BLaER1 (cell line): ENCODE results near the gene TCIRG1.

Source experiments
- H3K27ac ChIP-seq: shearing (Covaris generic); formaldehyde crosslinking; 2 replicates; pipeline ENCODE4 v1.8.1; 2022
- H3K27me3 ChIP-seq: shearing (Covaris generic); formaldehyde crosslinking; 2 replicates; pipeline ENCODE4 v1.8.1; 2022
- H3K36me3 ChIP-seq: shearing (Covaris generic); formaldehyde crosslinking; 2 replicates; pipeline ENCODE4 v1.8.1; 2022
- H3K4me1 ChIP-seq: shearing (Covaris generic); formaldehyde crosslinking; 2 replicates; pipeline ENCODE4 v1.8.1; 2022
- H3K4me2 ChIP-seq: shearing (Covaris generic); formaldehyde crosslinking; 2 replicates; pipeline ENCODE4 v1.8.1; 2022
- H3K4me3 ChIP-seq: shearing (Covaris generic); formaldehyde crosslinking; 2 replicates; pipeline ENCODE4 v1.8.1; 2022
- H3K9ac ChIP-seq: shearing (Covaris generic); formaldehyde crosslinking; 2 replicates; pipeline ENCODE4 v1.8.1; 2022
- H3K9me3 ChIP-seq: shearing (Covaris generic); formaldehyde crosslinking; 2 replicates; pipeline ENCODE4 v1.8.1; 2022
- H4K20me1 ChIP-seq: shearing (Covaris generic); formaldehyde crosslinking; 2 replicates; pipeline ENCODE4 v1.8.1; 2022
- Cebpa-rat ChIP-seq: shearing (Covaris generic); IDR thresholded peaks from 2 replicates; pipeline ENCODE4 v1.8.1; 2022

Gene TCIRG1

DNA sequence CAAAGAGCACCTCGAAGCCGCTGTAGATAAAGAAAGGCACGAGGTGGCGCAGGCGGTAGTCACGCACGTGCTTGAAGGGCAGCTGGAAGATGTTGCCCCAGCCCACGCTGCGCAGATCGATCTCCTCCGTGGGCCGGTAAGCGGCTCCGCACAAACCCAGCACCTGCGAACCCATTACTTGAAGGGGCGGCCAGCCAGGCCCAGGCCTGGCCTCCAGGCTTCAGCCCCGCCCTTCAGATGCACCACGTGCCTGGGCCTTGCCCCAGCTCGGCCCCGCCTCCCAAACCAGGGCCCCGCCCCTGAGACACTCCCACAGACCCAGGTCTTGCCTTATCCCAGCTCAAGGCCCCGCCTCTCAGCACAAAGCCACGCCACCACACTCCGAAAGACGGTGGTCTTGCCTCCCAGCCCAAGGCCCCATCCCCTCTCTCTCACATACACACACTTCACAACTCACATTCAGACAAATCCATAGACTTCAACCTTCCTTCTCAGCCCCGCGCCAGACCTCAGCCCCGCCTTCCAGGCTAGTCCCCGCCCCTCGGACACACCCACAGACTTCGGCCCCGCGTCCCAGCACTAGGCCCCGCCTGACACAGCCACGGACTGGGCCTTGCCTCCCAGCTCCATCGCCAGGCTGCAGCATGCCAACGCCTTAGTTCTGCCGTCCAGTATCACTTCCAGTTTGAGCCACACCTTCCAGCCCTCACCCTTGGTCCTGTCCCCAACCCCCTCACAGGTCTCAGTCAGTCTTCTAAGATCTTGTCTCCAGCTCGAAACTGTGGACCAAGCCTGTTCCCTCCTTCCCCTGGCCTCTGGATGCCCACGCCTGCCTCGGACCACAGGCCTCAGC lies 42.0 kb upstream of the TCIRG1 start:
- Histone ChIP-seq H3K27me3 (no peaks in the 10 kb centered on the region), H4K20me1 (peaks cover 21% of the 10 kb centered on the region), H3K27ac (no peak overlapping the region), H3K4me2 (no peak overlapping the region), H3K9ac (no peak overlapping the region), H3K4me1 (peaks cover 53% of the 10 kb centered on the region), H3K4me3 (no peak overlapping the region), H3K36me3 (peaks cover 66% of the 10 kb centered on the region), H3K9me3 (no peaks in the 10 kb centered on the region)
- no peak for TF ChIP-seq Cebpa-rat

DNA sequence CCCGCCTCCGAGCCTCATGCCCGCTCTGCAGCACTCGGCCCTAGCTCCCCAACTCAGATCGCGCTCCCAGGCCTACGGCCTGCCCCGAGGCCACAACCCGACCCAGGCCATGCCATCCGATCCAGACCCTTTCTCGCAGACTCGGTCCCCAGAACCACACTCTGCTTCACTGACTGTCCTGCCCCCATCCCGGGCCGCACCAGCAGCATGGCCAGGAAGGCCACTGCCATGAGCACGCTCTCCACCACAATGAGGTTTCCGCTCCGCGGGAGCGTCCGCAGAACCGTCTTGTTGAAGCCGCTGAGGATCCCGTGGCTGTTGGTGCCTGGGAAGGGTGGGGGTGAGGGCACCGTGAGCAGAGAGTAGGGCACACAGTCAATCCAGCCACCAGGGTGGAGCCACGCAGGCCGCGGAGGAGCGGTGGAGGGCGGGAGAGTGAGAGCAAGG lies 41.3 kb upstream of the TCIRG1 start:
- peaks cover 21% of the 10 kb centered on the region for H4K20me1 ChIP-seq
- peaks cover 60% of the 10 kb centered on the region for H3K4me1 ChIP-seq
- H3K9me3 ChIP-seq, result no peaks in the 10 kb centered on the region
- no peak overlapping the region for H3K27ac ChIP-seq
- no peaks in the 10 kb centered on the region for H3K27me3 ChIP-seq
- no peak for TF ChIP-seq Cebpa-rat
- H3K4me2 ChIP-seq, result no peak overlapping the region
- H3K9ac ChIP-seq, result no peak overlapping the region
- H3K4me3 ChIP-seq, result no peak overlapping the region
- peaks cover 66% of the 10 kb centered on the region for H3K36me3 ChIP-seq

DNA sequence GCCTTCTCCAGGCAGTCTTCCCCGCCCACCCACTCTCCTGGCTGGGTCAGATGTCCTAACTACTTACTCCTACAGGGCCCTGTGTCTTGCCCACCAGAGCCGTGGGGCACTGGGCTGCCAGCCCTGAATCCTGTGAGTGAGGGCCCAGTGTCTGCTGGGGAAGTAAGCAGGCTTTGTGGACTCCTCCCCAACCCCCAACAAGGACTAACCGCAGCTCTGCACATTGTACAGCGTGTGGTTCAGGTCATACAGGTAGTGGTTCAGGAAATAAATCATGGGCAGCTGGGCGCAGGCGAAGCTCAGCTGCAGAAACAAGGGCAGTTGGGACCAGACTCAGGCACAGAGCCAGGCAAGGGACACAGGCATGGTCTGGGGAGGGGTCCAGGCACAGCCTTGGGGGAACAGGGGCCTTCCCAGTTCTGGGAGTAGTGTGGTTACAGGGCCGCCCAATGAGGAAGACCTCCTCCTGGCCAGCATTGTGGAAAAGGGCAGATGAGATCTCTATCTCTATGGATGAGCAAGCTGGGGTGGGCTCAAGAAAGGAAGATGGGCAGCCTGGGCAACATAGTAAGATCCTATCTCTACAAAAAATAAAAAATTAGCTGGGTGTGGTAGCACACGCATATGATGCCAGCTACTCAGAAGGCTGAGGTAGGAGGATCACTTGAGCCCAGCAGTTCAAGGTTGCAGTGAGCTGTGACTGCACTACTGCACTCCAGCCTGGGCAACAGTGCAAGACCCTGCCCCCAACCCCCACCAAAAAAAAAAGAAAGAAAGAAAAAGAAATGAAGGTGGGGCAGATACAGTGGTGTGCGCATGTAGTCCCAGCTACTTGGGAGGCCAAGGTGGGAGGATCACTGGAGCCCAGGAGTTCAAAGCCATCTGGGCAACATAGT lies 40.4 kb upstream of the TCIRG1 start:
- Histone ChIP-seq H3K36me3 (peaks cover 62% of the 10 kb centered on the region), H3K4me1 (peaks cover 64% of the 10 kb centered on the region), H3K27me3 (no peaks in the 10 kb centered on the region), H3K4me3 (no peak overlapping the region), H3K9me3 (no peaks in the 10 kb centered on the region), H3K27ac (0 out of 2 replicates have a peak overlapping the region, but pooled peaks have one; percentile 5), H3K9ac (no peak overlapping the region), H3K4me2 (no peak overlapping the region), H4K20me1 (peaks cover 21% of the 10 kb centered on the region)
- TF ChIP-seq Cebpa-rat, result no peak

DNA sequence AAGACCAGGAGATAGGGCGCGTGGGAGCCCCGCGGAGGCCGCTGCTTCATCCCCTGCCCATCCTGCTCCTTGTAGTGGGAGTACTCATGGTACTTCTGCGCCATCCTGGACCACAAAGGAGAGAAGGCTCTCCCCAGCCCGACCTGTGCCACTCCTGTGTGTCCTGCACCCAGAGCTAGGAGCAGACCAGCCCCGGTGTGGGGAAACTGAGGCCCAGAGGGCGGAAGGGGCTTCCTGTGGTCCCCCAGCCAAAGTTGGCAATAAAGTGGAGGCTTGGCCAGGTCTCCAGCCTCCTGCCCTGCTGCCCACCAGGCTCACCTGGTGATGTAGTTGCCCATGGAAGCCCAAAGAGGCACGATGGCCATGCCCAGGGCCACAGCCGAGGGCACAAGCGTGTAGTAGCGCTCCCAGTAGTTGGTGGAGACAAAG lies 39.6 kb upstream of the TCIRG1 start:
- no peak overlapping the region for H3K9ac ChIP-seq
- peaks cover 60% of the 10 kb centered on the region for H3K4me1 ChIP-seq
- peaks cover 62% of the 10 kb centered on the region for H3K36me3 ChIP-seq
- H4K20me1 ChIP-seq, result peaks cover 17% of the 10 kb centered on the region
- TF ChIP-seq Cebpa-rat, result no peak
- no peak overlapping the region for H3K4me3 ChIP-seq
- H3K27ac ChIP-seq, result no peak overlapping the region; the same call in 1 of the 2 replicates
- no peaks in the 10 kb centered on the region for H3K9me3 ChIP-seq
- no peak overlapping the region for H3K4me2 ChIP-seq
- no peaks in the 10 kb centered on the region for H3K27me3 ChIP-seq

DNA sequence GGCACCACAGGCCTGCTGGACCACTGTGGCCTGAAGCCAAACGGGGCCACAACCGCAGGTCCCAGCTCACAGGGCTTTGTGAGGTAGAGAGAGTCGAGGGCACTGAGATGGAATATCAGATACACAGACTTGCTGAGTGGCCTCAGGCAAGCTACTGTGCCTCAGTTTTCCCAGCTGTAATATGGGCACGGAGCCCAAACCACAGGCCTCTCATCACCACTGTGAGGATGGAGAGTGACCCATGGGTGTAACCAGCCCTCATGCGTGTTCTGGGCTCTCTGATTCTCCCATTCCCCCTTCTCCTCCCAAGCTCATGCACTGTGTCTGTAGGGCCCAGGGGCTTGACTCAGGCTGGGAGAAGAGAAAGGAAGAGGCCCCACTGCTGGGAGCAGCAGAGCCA lies 39.1 kb upstream of the TCIRG1 start:
- H3K36me3 ChIP-seq, result peaks cover 59% of the 10 kb centered on the region
- H3K9me3 ChIP-seq, result no peaks in the 10 kb centered on the region
- H3K27me3 ChIP-seq, result no peaks in the 10 kb centered on the region
- no peak overlapping the region for H3K4me3 ChIP-seq
- no peak overlapping the region for H3K4me2 ChIP-seq
- peaks cover 60% of the 10 kb centered on the region for H3K4me1 ChIP-seq
- H4K20me1 ChIP-seq, result peaks cover 13% of the 10 kb centered on the region
- TF ChIP-seq Cebpa-rat, result no peak
- H3K9ac ChIP-seq, result no peak overlapping the region
- H3K27ac ChIP-seq, result no peak overlapping the region; the same call in 1 of the 2 replicates

DNA sequence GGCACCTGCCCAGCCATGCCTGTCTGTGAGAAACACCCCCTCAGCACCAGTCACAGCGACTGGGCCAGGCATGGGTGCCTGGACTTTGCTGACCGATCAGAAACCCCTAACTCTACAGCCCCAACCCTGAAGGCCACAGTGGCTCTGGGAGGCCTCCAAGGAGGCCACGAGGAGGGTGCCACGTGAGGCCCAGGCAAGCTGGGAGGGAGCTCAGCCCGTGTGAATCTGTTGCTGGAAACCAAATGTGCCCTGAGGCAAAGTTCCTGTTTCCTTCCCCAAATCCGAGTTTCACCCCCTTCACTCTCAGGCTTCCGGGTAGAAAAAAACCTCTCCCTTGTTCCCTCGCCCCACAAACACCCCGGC lies 36.3 kb upstream of the TCIRG1 start:
- no peaks in the 10 kb centered on the region for H4K20me1 ChIP-seq
- peak overlapping the region; percentile 93 for H3K27ac ChIP-seq
- TF ChIP-seq Cebpa-rat, result no peak
- peaks cover 33% of the 10 kb centered on the region for H3K36me3 ChIP-seq
- no peaks in the 10 kb centered on the region for H3K27me3 ChIP-seq
- no peaks in the 10 kb centered on the region for H3K9me3 ChIP-seq
- peak overlapping the region; percentile 82 for H3K9ac ChIP-seq
- H3K4me1 ChIP-seq, result peaks cover 80% of the 10 kb centered on the region
- peak overlapping the region; percentile 96 for H3K4me2 ChIP-seq
- H3K4me3 ChIP-seq, result peak overlapping the region; percentile 76

DNA sequence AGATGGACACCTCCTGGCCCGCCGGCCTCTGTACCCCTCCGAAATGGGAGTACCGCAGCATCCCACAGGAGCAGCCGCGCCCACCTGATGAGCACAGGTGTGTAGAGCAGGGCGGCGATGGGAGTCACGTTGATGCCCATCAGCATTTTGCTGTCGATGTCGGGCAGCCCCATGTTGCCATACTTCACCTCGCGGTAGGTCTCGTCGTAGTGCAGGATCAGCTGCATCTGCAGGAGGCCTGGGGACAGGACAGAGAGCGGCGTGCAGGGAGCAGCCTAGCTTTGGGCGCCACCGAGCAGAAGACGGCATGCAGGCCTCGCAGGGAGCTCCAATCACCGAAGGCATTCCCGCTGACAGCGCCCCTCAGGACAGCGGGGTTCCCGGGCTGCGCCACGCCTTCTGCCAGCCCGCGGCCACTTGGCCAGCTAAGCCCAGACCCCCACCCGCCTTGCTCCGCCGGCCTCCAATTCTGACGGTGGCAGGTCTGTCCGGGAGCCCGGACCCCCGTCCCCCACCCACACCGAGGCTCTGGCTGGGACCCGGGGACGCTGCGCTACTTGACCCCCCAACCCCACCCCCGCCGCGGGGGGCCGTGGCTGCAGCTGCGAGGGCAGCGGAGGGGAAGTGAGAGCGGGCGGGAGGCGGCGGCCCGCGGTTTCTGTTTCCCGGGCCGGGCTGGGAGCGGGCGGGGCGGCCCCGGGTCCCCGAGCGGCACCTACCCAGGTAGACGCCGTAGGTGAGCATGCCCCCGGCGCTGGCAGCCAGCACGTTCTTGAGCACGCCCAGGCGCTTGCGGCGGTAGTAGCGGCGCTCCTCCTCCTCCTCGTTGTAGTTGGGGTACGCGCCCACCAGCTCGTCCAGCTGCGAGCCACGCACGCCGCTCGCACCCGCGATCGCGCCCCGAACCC lies 35.6 kb upstream of the TCIRG1 start:
- TF ChIP-seq Cebpa-rat, result no peak
- Histone ChIP-seq H3K36me3 (peaks cover 27% of the 10 kb centered on the region), H3K9me3 (no peaks in the 10 kb centered on the region), H3K27ac (peak overlapping the region; percentile 93), H3K9ac (peak overlapping the region; percentile 82), H3K27me3 (no peaks in the 10 kb centered on the region), H3K4me3 (peak overlapping the region; percentile 76), H4K20me1 (no peaks in the 10 kb centered on the region), H3K4me2 (peak overlapping the region; percentile 96), H3K4me1 (peaks cover 80% of the 10 kb centered on the region)

DNA sequence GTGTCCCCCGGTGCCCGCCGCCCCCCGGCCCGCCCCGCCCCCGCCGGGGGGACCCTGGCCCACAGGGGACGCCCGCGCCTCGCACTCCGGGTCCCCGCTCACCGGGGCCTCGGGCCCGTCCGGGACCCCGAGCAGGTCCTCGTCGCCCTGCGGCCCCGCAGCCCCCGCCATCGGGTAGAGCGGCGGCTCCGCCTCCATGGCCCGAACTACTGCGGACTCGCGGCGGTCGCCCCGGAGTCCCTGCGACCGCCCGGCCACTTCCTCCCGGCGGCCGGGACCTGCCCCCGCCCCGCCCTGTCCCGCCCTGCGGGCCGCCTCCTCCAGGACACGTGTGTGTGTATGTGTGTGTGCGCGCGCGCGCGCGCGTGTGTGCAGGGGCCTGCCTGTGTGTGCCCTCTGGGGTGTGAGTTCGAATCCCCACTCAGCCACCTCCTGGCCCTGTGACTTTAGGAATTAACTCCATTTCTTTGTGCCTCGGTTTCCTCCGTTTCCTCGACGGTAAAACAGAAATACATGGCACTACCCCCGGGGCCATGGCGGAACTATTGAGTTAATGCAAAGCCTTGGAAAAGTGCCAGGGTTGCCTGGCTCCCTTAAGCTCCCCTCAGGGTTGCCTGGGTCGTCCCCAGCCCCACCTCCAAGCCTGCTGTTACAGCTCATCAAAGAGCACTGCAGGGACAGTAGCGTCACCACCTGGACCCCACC lies 34.8 kb upstream of the TCIRG1 start, which contains the start of gene UNC93B1:
UNC93B1 (minus strand) TSS at position 252 of the 705 bp plus-strand sequence; CDS start at position 198, 54 bp downstream.
- TF ChIP-seq Cebpa-rat, result no peak
- Histone ChIP-seq H3K4me1 (peaks cover 87% of the 10 kb centered on the region), H3K9ac (peak within 1 kb of the TSS; percentile 82), H3K36me3 (peaks cover 18% of the 10 kb centered on the region), H3K9me3 (no peaks in the 10 kb centered on the region), H4K20me1 (no peaks in the 10 kb centered on the region), H3K27ac (peak within 1 kb of the TSS; percentile 93), H3K4me2 (peak within 1 kb of the TSS; percentile 96), H3K4me3 (peak within 1 kb of the TSS; percentile 76), H3K27me3 (no peaks in the 10 kb centered on the region)
